Esophagus (tissue), 2 donors: ENCODE measurements around the gene ZDHHC14. TPM values are rescaled to one million over a fixed set of nuclear protein-coding genes. Genes with fewer than 3 reads are reported as not detected.

Source experiments
- H3K27ac ChIP-seq, 2 donors: one replicate each; pipeline ENCODE4 v1.5.1; 2013; ENCODE audit warnings: low read depth in 2 of 2, mild to moderate bottlenecking in 2 of 2, inconsistent platforms in 1 of 2, low read length in 1 of 2, moderate library complexity in 1 of 2
- H3K27me3 ChIP-seq, 2 donors: one replicate each; pipeline ENCODE4 v1.6.1; 2013; ENCODE audit warnings: low read length in 2 of 2, control low read depth in 1 of 2, mild to moderate bottlenecking in 1 of 2; ENCODE audit not compliant: insufficient read depth in 2 of 2, control insufficient read depth in 1 of 2
- H3K36me3 ChIP-seq, 2 donors: one replicate each; pipeline ENCODE4 v1.6.1; 2013; ENCODE audit warnings: low read length in 1 of 2; ENCODE audit not compliant: control insufficient read depth in 2 of 2, insufficient read depth in 2 of 2
- H3K4me1 ChIP-seq, 2 donors: one replicate each; pipeline ENCODE4 v1.6.1; 2013; ENCODE audit warnings: low read length in 1 of 2; ENCODE audit not compliant: control insufficient read depth in 2 of 2, insufficient read depth in 2 of 2
- H3K4me3 ChIP-seq, 2 donors: one replicate each; pipeline ENCODE4 v1.5.1; 2013; ENCODE audit warnings: low read length in 2 of 2, mild to moderate bottlenecking in 2 of 2, low read depth in 1 of 2, moderate library complexity in 1 of 2
- H3K9me3 ChIP-seq, 2 donors: one replicate each; pipeline ENCODE4 v1.6.1; 2013; ENCODE audit warnings: mild to moderate bottlenecking in 2 of 2, low read depth in 1 of 2, low read length in 1 of 2, moderate library complexity in 1 of 2; ENCODE audit not compliant: control insufficient read depth in 2 of 2, insufficient read depth in 1 of 2
- WGBS, 2 donors: extraction: QIAGEN DNeasy Blood & Tissue Kit; methylation state at CpG; one replicate each; pipeline ENCODE4 v1.1.7; 2013; 5-methylcytosine and 5-hydroxymethylcytosine counted together
- polyA plus RNA-seq, 2 donors: library from polyadenylated mRNA; stranded (reverse); fragments of 200-250 nt; gene quantifications; one replicate each; pipeline ENCODE4 v1.2.3, GENCODE V29; 2013
- donor health status: healthy with polysubstance abuse.
- donor health status: Bipolar disorder and iron deficiency.

ZDHHC14 gene
- polyA plus RNA-seq, 2 donors, result 2.9 to 3.7 TPM

DNA sequence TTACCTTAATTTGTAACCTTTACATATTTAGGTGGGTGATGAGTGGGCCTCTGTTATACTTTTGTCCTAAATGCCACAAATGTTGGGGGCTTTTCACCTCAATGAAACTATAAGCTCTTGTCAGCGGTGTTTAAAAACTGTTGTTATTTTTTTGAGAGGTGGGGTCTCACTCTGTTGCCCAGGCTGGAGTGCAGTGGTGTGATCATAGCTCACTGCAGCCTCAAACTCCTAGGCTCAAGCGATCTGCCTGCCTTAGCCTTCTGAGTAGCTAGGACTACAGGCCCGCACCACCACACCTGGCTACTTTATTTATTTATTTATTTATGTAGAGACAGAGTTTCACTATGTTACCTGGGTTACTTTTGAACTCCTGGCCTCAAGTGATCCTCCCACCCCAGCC is 66.7 kb downstream of the ZDHHC14 start:
- 96 to 100% methylated on average over 3 of the region's 3 CpGs for WGBS, 2 donors
- no peaks in the 10 kb centered on the region for H3K27me3 ChIP-seq
- no peak overlapping the region for H3K27ac ChIP-seq
- no peaks in the 10 kb centered on the region for H3K9me3 ChIP-seq
- H3K4me3 ChIP-seq, result no peak overlapping the region
- no peaks in the 10 kb centered on the region for H3K4me1 ChIP-seq
- H3K36me3 ChIP-seq, result no peaks in the 10 kb centered on the region

DNA sequence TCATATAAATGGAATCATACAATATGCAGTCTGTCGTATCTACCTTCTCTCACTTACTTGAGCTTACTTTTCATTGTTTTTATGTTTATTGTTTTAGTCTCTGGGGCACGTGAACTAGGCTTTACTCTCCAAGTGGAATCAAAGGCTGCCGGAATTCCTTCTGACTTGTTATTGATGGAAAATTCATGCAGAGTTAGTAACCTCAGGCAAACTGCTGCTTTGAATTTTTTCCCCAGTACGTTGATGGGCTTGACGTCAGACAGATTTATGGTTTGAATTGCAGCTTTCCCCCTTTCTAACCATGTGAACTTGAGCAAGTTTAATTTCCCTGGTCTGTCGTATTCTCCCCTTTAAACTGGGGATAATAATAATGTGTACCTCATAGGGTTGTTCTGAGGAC is 68.6 kb downstream of the ZDHHC14 start:
- H3K27me3 ChIP-seq, result no peaks in the 10 kb centered on the region
- H3K36me3 ChIP-seq, result no peaks in the 10 kb centered on the region
- no peaks in the 10 kb centered on the region for H3K9me3 ChIP-seq
- H3K4me1 ChIP-seq, result no peaks in the 10 kb centered on the region
- H3K27ac ChIP-seq, result no peak overlapping the region
- 65 to 68% methylated on average over 6 of the region's 6 CpGs for WGBS, 2 donors
- no peak overlapping the region for H3K4me3 ChIP-seq

DNA sequence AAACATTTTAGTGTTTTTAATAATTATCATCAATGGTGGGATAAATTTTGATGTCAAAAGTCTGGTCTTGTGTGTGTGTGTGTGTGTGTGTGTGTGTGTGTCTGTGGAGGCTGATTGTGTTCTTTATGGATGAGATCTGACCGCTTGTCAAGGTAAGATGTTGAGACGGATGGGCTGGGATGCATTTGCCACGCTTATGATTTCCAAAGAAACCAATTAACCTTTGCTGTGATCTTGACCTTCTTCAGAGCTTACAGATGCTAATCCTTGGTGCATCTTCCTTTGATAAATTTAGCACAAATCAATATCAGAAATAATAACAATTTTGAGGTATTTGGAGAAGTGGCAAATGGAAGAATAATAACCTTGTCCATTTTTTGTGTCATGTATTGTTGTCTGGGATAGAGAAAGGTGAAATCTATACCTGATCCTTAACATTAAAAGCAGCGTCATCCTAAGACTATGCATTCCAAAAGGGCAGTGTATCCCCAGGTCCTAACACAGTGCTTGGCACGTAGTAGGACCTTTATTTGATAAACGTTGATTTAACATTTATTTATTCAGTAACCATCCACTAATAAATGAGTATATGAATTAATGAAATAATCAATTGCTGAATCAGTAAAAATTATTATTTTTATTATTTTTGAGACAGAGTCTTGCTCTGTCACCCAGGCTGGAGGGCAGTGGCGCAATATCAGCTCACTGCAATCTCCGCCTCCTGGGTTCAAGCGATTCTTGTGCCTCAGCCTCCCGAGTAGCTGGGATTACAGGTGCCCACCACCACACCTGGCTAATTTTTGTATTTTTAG is 70.1 kb downstream of the ZDHHC14 start:
- no peaks in the 10 kb centered on the region for H3K9me3 ChIP-seq
- 85 to 86% methylated on average over 10 of the region's 10 CpGs for WGBS, 2 donors
- no peak overlapping the region for H3K27ac ChIP-seq
- no peaks in the 10 kb centered on the region for H3K36me3 ChIP-seq
- no peak overlapping the region for H3K4me3 ChIP-seq
- H3K27me3 ChIP-seq, result no peaks in the 10 kb centered on the region
- no peaks in the 10 kb centered on the region for H3K4me1 ChIP-seq

- Histone ChIP-seq H3K4me1 (no peaks in the 10 kb centered on the region), H3K4me3 (no peak overlapping the region), H3K9me3 (no peaks in the 10 kb centered on the region), H3K36me3 (no peaks in the 10 kb centered on the region), H3K27ac (no peak overlapping the region), H3K27me3 (no peaks in the 10 kb centered on the region)
- WGBS, 2 donors, result 72 to 86% methylated on average over 2 of the region's 2 CpGs
Observed at GRCh38 chr6:157452096-157452495, 71.1 kb downstream of the ZDHHC14 start.

- Histone ChIP-seq H3K27me3 (no peaks in the 10 kb centered on the region), H3K9me3 (no peaks in the 10 kb centered on the region), H3K4me3 (no peak overlapping the region), H3K27ac (no peak overlapping the region), H3K4me1 (no peaks in the 10 kb centered on the region), H3K36me3 (no peaks in the 10 kb centered on the region)
- 75 to 96% methylated on average over 4 of the region's 4 CpGs for WGBS, 2 donors
Observed at GRCh38 chr6:157453131-157453530, 72.1 kb downstream of the ZDHHC14 start.

- Histone ChIP-seq H3K27ac (no peak overlapping the region), H3K4me1 (no peaks in the 10 kb centered on the region), H3K27me3 (no peaks in the 10 kb centered on the region), H3K9me3 (no peaks in the 10 kb centered on the region), H3K36me3 (no peaks in the 10 kb centered on the region), H3K4me3 (no peak overlapping the region)
Observed at GRCh38 chr6:157453978-157454377, 73.0 kb downstream of the ZDHHC14 start.

GRCh38 chr6:157454762-157455714 is 74.0 kb downstream of the ZDHHC14 start:
- H3K27ac ChIP-seq, result no peak overlapping the region
- H3K27me3 ChIP-seq, result no peaks in the 10 kb centered on the region
- no peak overlapping the region for H3K4me3 ChIP-seq
- no peaks in the 10 kb centered on the region for H3K9me3 ChIP-seq
- no peaks in the 10 kb centered on the region for H3K36me3 ChIP-seq
- WGBS, 2 donors, result 86 to 92% methylated on average over 14 of the region's 14 CpGs
- H3K4me1 ChIP-seq, result no peaks in the 10 kb centered on the region

GRCh38 chr6:157455731-157456523 is 74.9 kb downstream of the ZDHHC14 start:
- Histone ChIP-seq H3K9me3 (no peaks in the 10 kb centered on the region), H3K27me3 (no peaks in the 10 kb centered on the region), H3K4me3 (no peak overlapping the region), H3K4me1 (no peaks in the 10 kb centered on the region), H3K36me3 (no peaks in the 10 kb centered on the region), H3K27ac (no peak overlapping the region)
- WGBS, 2 donors, result 78 to 80% methylated on average over 25 of the region's 25 CpGs

DNA sequence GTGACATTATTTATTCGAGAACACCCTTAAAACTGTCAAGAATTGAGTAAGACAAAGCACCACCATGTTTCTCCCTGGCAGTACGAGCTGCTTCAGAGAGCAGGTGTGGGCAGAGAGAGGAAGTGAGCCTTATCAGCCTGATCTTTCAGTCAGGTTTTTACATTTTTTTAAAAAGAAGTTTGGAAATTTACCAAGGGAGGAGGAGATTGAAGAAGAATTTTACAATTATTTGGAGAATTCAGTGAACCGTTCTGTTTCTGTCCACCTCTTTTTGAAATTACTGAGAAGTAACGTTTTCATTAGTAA is 75.5 kb downstream of the ZDHHC14 start:
- H3K4me3 ChIP-seq, result no peak overlapping the region
- H3K4me1 ChIP-seq, result no peaks in the 10 kb centered on the region
- H3K36me3 ChIP-seq, result no peaks in the 10 kb centered on the region
- WGBS, 2 donors, result 69 to 77% methylated on average over 4 of the region's 4 CpGs
- no peaks in the 10 kb centered on the region for H3K27me3 ChIP-seq
- no peaks in the 10 kb centered on the region for H3K9me3 ChIP-seq
- H3K27ac ChIP-seq, result no peak overlapping the region
